Hematopoietic multipotent progenitor cell treated with erythropoietin and hydrocortisone succinate and interleukin-3 and kit ligand, for 8 days (in vitro differentiated cells): ENCODE data around the gene OR52H1.
"Not testable (repeated sequence)": the region's sequence is repeated elsewhere in the genome, so short reads cannot be mapped to it uniquely, and the experiment has no call there.

Experiments
- DNase-seq: peaks from one replicate; pipeline ENCODE4 v3.0.0-alpha.2; 2015

OR52H1 gene

GRCh38 chr11:5548440-5548839 is at the start of gene OR52H1:
Gene OR52H1, minus strand, starts transcription at chr11:5548540. Its CDS starts 3,035 bp downstream, at chr11:5545505.
- no peak for DNase-seq

- DNase-seq, result no peak
These were observed 49.6 kb upstream of the OR52H1 start for GRCh38 chr11:5597953-5598352.

- peak; percentile 92 for DNase-seq
These were observed 48.4 kb upstream of the OR52H1 start, which contains the start of gene TRIM6 for GRCh38 chr11:5596607-5597201. Gene TRIM6, plus strand, starts transcription at chr11:5596637. Its CDS starts 261 bp downstream, at chr11:5596898.

- DNase-seq, result no peak
These were observed 44.8 kb upstream of the OR52H1 start for GRCh38 chr11:5593146-5593545.

- no peak for DNase-seq
These were observed 44.3 kb upstream of the OR52H1 start for GRCh38 chr11:5592615-5593014.

- no peak for DNase-seq
These were observed 43.3 kb upstream of the OR52H1 start for GRCh38 chr11:5591613-5592012.

GRCh38 chr11:5589906-5590305 is 41.6 kb upstream of the OR52H1 start:
- DNase-seq, result not testable (repeated sequence)

GRCh38 chr11:5584458-5584857 is 36.1 kb upstream of the OR52H1 start:
- DNase-seq, result not testable (repeated sequence)

- peak; percentile 28 for DNase-seq
These were observed 32.7 kb upstream of the OR52H1 start for GRCh38 chr11:5581014-5581413.

- DNase-seq, result no peak
These were observed 32.2 kb upstream of the OR52H1 start, which contains the start of gene OR52B6 for GRCh38 chr11:5580577-5580976. Gene OR52B6, plus strand, starts transcription at chr11:5580877. Its CDS starts 0 bp downstream, at chr11:5580877.

- DNase-seq, result no peak
These were observed 28.8 kb upstream of the OR52H1 start for GRCh38 chr11:5577101-5577500.

- no peak for DNase-seq
These were observed 26.8 kb upstream of the OR52H1 start for GRCh38 chr11:5575152-5575551.

- DNase-seq, result no peak
These were observed 26.3 kb upstream of the OR52H1 start for GRCh38 chr11:5574654-5575053.

GRCh38 chr11:5564259-5565019 is 16.1 kb upstream of the OR52H1 start:
- no peak for DNase-seq

- DNase-seq, result no peak
These were observed 9.4 kb upstream of the OR52H1 start for GRCh38 chr11:5557751-5558150.

GRCh38 chr11:5556596-5557188 is 8.4 kb upstream of the OR52H1 start:
- no peak for DNase-seq

GRCh38 chr11:5553343-5553742 is 5.0 kb upstream of the OR52H1 start:
- DNase-seq, result no peak

GRCh38 chr11:5550440-5551095 is 2.2 kb upstream of the OR52H1 start:
- no peak for DNase-seq

- DNase-seq, result no peak
These were observed 358 bp downstream of the OR52H1 start for GRCh38 chr11:5547982-5548381.

GRCh38 chr11:5546457-5546856 is 1.9 kb downstream of the OR52H1 start:
- no peak for DNase-seq

- no peak for DNase-seq
These were observed 6.9 kb downstream of the OR52H1 start for GRCh38 chr11:5541427-5541826.

- DNase-seq, result no peak
These were observed 11.9 kb downstream of the OR52H1 start for GRCh38 chr11:5536482-5536881.

- DNase-seq, result peak; percentile 11
These were observed 14.3 kb downstream of the OR52H1 start for GRCh38 chr11:5534046-5534445.
